HepG2 (cell line): Measurements from ENCODE around the gene GALNTL6.

Experiments used
- MTA3 ChIP-seq: sonication (generic); formaldehyde crosslinking; IDR thresholded peaks from 2 replicates; pipeline ENCODE4 v1.4.0; 2020; ENCODE audit warnings: missing genetic modification reagents
- RARG ChIP-seq: sonication (generic); formaldehyde crosslinking; IDR thresholded peaks from 2 replicates; pipeline ENCODE4 v1.4.0; 2020; ENCODE audit warnings: low read depth, mild to moderate bottlenecking, missing genetic modification reagents
- ZNF878 ChIP-seq: sonication (generic); formaldehyde crosslinking; IDR thresholded peaks from 2 replicates; pipeline ENCODE4 v1.8.1; 2023; ENCODE audit warnings: mild to moderate bottlenecking, missing genetic modification reagents, moderate library complexity

DNA sequence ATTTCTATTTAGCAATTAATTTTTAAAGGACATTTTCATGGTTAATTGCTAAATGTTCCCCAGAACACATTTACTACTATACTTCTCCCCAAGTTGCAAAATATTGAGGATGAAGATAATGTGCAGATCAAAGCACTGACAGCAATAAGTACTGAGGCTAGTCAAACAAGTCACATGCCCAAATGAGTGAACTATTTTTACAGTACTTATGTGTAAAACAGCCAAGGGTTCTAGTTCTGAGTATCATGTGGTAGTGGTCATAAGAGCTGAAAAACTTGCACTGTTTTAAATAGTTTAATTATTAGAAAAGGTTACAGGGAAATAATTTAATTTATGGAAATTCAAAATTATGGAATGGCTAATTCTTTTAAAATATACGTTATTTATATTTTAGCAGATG lies 3.8 kb downstream of the GALNTL6 start:
- no peak for TF ChIP-seq MTA3 (CRISPR knock-in tag)
- TF ChIP-seq ZNF878 (CRISPR knock-in tag), result no peak
- TF ChIP-seq RARG (CRISPR knock-in tag), result no peak
